Esophagus muscularis mucosa (tissue), 3 donors: Measurements from ENCODE around the gene VSIG10L.

Experiments
- CTCF ChIP-seq, 3 experiments: fragments of 200-600 bp in 2 of 3; fragments of 450-650 bp in 1 of 3; sonication (generic) in 2 of 3; IDR thresholded peaks; one replicate each; pipeline ENCODE4 v1.5.1; 2017 to 2019; ENCODE audit warnings: antibody characterized with exemption in 3 of 3, mild to moderate bottlenecking in 2 of 3, moderate library complexity in 1 of 3
- EP300 ChIP-seq: sonication (generic); formaldehyde crosslinking; IDR thresholded peaks from one replicate; pipeline ENCODE4 v1.6.1; 2017; ENCODE audit warnings: antibody characterized with exemption

- TF ChIP-seq CTCF (IDR thresholded peaks at IDR 0.05) (no peak), EP300 (no peak)
Observed at GRCh38 chr19:51352783-51353360, 10.9 kb upstream of the VSIG10L start.
